Calu3 (cell line): ENCODE data around the gene USP5. TPM values are rescaled to one million over a fixed set of nuclear protein-coding genes. Genes with fewer than 3 reads are reported as not detected.
A peak's percentile ranks its signal among the peaks of the same experiment; 100 is the strongest.

Source experiments
- BruUV-seq: library from RNA; stranded (reverse); fragments of 400-500 nt; replicated peaks from 2 replicates; lab custom pipeline; 2021; lab: Mats Ljungman, UMichigan
- CTCF ChIA-PET: fragments of 300-600 bp; sonication (Branson Sonifier 250); formaldehyde crosslinking; loops from one replicate; lab custom pipeline; 2022; ENCODE audit warnings: antibody characterized with exemption; lab: Charles Lee
- DNase-seq: peaks from one replicate; pipeline ENCODE4 v3.0.0; 2022
- H3K27ac Mint-ChIP-seq: one replicate; pipeline ENCODE4 v1.8.0; 2022; ENCODE audit warnings: mixed read lengths; ENCODE audit not compliant: unreplicated experiment
- H3K27me3 Mint-ChIP-seq: one replicate; pipeline ENCODE4 v1.8.0; 2022; ENCODE audit warnings: mixed read lengths; ENCODE audit not compliant: unreplicated experiment
- H3K36me3 Mint-ChIP-seq: one replicate; pipeline ENCODE4 v1.8.0; 2022; ENCODE audit warnings: mild to moderate bottlenecking, moderate library complexity, mixed read lengths; ENCODE audit not compliant: insufficient read depth, unreplicated experiment
- H3K4me1 Mint-ChIP-seq: one replicate; pipeline ENCODE4 v1.8.0; 2022; ENCODE audit warnings: mild to moderate bottlenecking, low read depth, mixed read lengths; ENCODE audit not compliant: unreplicated experiment
- H3K4me3 Mint-ChIP-seq: one replicate; pipeline ENCODE4 v1.8.0; 2022; ENCODE audit warnings: mild to moderate bottlenecking, low read depth, moderate library complexity, mixed read lengths; ENCODE audit not compliant: unreplicated experiment
- H3K9me3 Mint-ChIP-seq: one replicate; pipeline ENCODE4 v1.8.0; 2022; ENCODE audit warnings: low read depth, mixed read lengths; ENCODE audit not compliant: unreplicated experiment
- intact Hi-C: fragments of 100-400 bp; cut with micrococcal nuclease; formaldehyde crosslinking; loops from one replicate; pipeline ENCODE4 v1.10.0; 2022; ENCODE audit not compliant: unreplicated experiment
- total RNA-seq: library from RNA; stranded (reverse); gene quantifications from 2 replicates; pipeline ENCODE4 v1.2.3, GENCODE V29; 2022
- TF ChIP-seq, protein P1 (sequence below): fragments of 200-600 bp; IDR thresholded peaks from one replicate; pipeline ENCODE4 v1.8.0; 2022; ENCODE audit warnings: antibody characterized with exemption; ENCODE audit not compliant: unreplicated experiment

USP5 gene
- total RNA-seq, 1 experiment from 2014 or later, result 128 TPM

DNA sequence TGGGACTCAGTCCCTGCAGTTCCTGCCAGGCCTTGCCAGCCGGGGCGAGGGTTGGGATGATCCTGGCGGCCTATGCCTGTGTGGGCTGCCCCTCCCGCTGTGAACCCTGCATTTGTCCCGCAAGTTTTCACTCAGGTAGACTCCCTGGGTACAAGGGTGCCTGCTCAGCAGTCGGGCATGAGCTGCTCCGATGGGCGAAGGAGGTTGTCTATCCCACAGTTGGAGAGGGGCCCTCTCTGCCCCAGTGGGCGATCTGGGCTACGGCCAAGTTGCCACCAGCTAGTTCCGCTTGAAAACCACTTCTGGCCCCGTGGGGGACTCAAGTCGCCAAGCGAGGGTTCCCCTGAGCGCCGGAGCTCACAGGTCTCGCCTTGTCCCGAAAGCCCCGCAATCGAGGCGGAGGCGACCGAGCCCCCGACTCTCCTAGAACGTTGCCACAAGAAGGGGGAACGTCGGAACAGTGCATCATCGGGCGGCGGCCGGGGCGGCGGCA, 15.0 kb downstream of the USP5 start:
- DNase-seq, result peak; percentile 17
- Mint-ChIP-seq H3K4me1 (peaks cover 37% of the 10 kb centered on the region), H3K27ac (peak overlapping the region; percentile 91), H3K27me3 (no peaks in the 10 kb centered on the region), H3K36me3 (peaks cover 75% of the 10 kb centered on the region), H3K9me3 (no peaks in the 10 kb centered on the region), H3K4me3 (peak overlapping the region; percentile 88)
- CTCF ChIA-PET, result interaction anchor here (0.7 to 1.0 kb wide), 3 partner anchors 15 to 571 kb away, joined by 4 to 6 read pairs (median 5); partner anchors contain the start of gene USP5
- BruUV-seq, result no TSS peak
- TF ChIP-seq, protein P1, sequence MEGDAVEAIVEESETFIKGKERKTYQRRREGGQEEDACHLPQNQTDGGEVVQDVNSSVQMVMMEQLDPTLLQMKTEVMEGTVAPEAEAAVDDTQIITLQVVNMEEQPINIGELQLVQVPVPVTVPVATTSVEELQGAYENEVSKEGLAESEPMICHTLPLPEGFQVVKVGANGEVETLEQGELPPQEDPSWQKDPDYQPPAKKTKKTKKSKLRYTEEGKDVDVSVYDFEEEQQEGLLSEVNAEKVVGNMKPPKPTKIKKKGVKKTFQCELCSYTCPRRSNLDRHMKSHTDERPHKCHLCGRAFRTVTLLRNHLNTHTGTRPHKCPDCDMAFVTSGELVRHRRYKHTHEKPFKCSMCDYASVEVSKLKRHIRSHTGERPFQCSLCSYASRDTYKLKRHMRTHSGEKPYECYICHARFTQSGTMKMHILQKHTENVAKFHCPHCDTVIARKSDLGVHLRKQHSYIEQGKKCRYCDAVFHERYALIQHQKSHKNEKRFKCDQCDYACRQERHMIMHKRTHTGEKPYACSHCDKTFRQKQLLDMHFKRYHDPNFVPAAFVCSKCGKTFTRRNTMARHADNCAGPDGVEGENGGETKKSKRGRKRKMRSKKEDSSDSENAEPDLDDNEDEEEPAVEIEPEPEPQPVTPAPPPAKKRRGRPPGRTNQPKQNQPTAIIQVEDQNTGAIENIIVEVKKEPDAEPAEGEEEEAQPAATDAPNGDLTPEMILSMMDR, result no peak
- intact Hi-C loops, result loop anchor here (5.0 kb wide), 2 partner anchors 60 to 75 kb away; partner anchors contain the start of genes ATN1, C12orf57 and RNU7-1

DNA sequence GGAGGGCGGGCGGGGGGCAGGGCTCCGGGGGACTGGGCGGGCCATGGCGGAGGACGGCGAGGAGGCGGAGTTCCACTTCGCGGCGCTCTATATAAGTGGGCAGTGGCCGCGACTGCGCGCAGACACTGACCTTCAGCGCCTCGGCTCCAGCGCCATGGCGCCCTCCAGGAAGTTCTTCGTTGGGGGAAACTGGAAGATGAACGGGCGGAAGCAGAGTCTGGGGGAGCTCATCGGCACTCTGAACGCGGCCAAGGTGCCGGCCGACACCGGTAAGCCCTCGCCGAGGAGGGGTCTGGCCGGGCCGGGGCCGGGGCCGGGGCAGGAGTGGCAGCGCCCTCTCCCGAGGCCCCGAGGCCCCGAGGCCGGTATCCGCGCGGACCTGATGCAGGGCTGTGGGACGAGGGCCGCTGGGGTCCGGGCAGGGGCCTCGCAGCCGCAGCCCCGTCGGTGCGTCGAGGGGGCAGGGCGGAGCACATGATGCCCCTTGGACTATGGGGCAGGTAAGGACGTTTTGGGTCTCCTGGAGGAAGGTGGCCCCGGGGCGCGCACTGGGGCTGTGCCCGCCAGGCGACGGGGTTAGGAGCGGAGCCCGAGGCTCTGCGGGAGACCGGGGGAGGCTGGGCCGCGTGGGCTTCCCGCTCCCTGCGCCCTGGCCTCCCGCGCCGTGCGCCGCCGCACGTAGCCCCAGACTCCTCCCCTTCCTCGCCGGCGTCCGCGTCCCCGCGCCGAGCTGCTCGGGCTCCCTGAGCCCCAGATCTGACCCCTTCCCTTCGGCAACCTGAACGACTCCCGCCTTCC, 15.7 kb downstream of the USP5 start, which contains the start of gene TPI1:
TSS of gene TPI1 (plus strand) at position 119 of the 798 bp plus-strand sequence. CDS start at position 155, 36 bp downstream.
- Mint-ChIP-seq H3K27me3 (no peaks in the 10 kb centered on the region), H3K27ac (peak within 1 kb of the TSS; percentile 91), H3K9me3 (no peaks in the 10 kb centered on the region), H3K36me3 (peaks cover 77% of the 10 kb centered on the region), H3K4me1 (peaks cover 43% of the 10 kb centered on the region), H3K4me3 (peak within 1 kb of the TSS; percentile 88)
- BruUV-seq, result no TSS peak
- CTCF ChIA-PET, result interaction anchor here (0.7 to 2.0 kb wide), 3 partner anchors 15 to 572 kb away, joined by 5 to 15 read pairs (median 6); partner anchors contain the start of genes CDCA3 and USP5
- TF ChIP-seq, protein P1, result no peak
- DNase-seq, result peak; percentile 78
- intact Hi-C loops, result loop anchor here (5.0 kb wide), 2 partner anchors 60 to 75 kb away; partner anchors contain the start of genes ATN1, C12orf57 and RNU7-1

DNA sequence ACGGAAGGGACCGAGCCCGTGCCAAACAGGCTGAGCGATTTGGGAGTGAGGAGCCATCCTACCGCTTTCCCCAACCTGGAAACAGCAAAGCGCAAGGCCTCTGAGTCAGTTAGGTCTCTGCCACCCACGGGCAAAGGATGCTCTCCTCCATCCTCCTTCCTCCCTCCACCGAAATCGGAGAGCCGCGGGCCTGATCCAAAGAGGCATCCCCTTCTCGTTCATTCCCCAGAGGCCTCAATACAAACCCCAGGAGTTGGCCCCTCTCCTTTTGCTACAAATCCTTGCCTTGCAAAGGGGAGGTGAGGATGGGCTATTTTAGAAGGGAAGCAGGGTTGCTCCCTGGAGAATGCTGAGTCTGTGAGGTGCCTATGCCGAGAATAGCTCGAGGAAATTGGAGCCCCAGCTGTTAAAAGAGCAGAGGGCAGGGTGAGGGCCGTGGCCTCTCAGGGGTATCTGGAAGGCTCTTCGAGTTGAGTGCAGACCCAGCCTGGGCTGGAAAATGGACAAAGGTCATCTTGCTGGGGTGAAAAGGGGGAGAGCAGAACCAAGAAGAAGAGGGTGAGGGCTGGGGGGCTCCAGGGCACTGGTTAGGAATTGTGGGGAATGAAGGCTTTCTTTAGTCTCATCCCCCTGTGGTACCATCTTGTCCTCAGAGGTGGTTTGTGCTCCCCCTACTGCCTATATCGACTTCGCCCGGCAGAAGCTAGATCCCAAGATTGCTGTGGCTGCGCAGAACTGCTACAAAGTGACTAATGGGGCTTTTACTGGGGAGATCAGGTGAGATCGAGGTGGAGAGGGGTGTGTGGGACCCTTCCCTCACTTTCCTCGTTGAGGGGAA, 16.5 kb downstream of the USP5 start:
- Mint-ChIP-seq H3K27me3 (no peaks in the 10 kb centered on the region), H3K9me3 (no peaks in the 10 kb centered on the region), H3K36me3 (peaks cover 81% of the 10 kb centered on the region), H3K27ac (peak overlapping the region; percentile 91), H3K4me3 (peak overlapping the region; percentile 88), H3K4me1 (peaks cover 43% of the 10 kb centered on the region)
- DNase-seq, result no peak
- intact Hi-C loops, result loop anchor here (5.0 kb wide), 2 partner anchors 59 to 74 kb away; partner anchors contain the start of genes ATN1, C12orf57 and RNU7-1
- no TSS peak for BruUV-seq
- CTCF ChIA-PET, result interaction anchor here (0.9 to 2.0 kb wide), 7 partner anchors 16 to 96 kb away, joined by 3 to 24 read pairs (median 15); partner anchors contain the start of genes CDCA3, ENO2 and USP5
- TF ChIP-seq, protein P1, result no peak
